GM12878 (cell line): ENCODE measurements around the gene LDLRAD4. TPM values are rescaled to one million over a fixed set of nuclear protein-coding genes. Genes with fewer than 3 reads are reported as not detected.

Experiments
- ATAC-seq: fragments of 200-7000 bp; cut with Tn5 transposase; 3 replicates; pipeline ENCODE4 v1.9.1; 2020; ENCODE audit warnings: mild to moderate bottlenecking, moderate library complexity
- BruUV-seq: library from RNA; stranded (reverse); fragments of 400-500 nt; replicated peaks from 2 replicates; lab custom pipeline; 2021; lab: Mats Ljungman, UMichigan
- CTCF ChIA-PET: fragments of 300-600 bp; sonication (Branson Sonifier 250); formaldehyde crosslinking; extraction: SDS; loops from one replicate; lab custom pipeline; 2021; ENCODE audit warnings: inconsistent platforms; lab: Yijun Ruan, JAX
- POLR2A ChIA-PET: fragments of 350-600 bp; formaldehyde crosslinking; extraction: SDS; loops from one replicate; lab custom pipeline; 2021; ENCODE audit warnings: inconsistent platforms; lab: Charles Lee
- RAD21 ChIA-PET: fragments of 300-600 bp; sonication (Branson Sonifier 250); formaldehyde crosslinking; loops from one replicate; lab custom pipeline; 2023; ENCODE audit warnings: antibody characterized with exemption; ENCODE audit not compliant: unreplicated experiment; lab: Charles Lee
- SMC1A ChIA-PET: fragments of 300-600 bp; sonication (Branson Sonifier 250); formaldehyde crosslinking; loops from one replicate; lab custom pipeline; 2023; ENCODE audit not compliant: unreplicated experiment, uncharacterized antibody; lab: Charles Lee
- DNase-seq: peaks from one replicate; pipeline ENCODE4 v3.0.0-alpha.2; 2011; ENCODE audit warnings: low read depth, low spot score
- FAIRE-seq: peaks from 3 replicates; lab custom pipeline; 2011; peaks lifted over from hg19 to GRCh38; lab: Jason Lieb, UNC
- H2AFZ ChIP-seq: 2 replicates; pipeline ENCODE4 v1.6.0; 2011; ENCODE audit warnings: low read depth, low read length, control low read depth; ENCODE audit not compliant: control insufficient read depth
- H3K27ac ChIP-seq: 2 replicates; pipeline ENCODE4 v1.5.1; 2011; ENCODE audit warnings: control low read depth; ENCODE audit not compliant: control insufficient read depth, insufficient read depth
- H3K27me3 ChIP-seq, 2 experiments: replicated peaks in 1 of 2; 2 replicates each; pipeline versions ENCODE4 v1.6.0 to v1.6.1; 2011; ENCODE audit warnings: low read length in 1 of 2; ENCODE audit not compliant: control insufficient read depth in 2 of 2, insufficient read depth in 2 of 2
- H3K36me3 ChIP-seq, 2 experiments: 2 replicates each; pipeline ENCODE4 v1.5.1; 2011; ENCODE audit warnings: low read length in 1 of 2; ENCODE audit not compliant: control insufficient read depth in 2 of 2, insufficient read depth in 2 of 2
- H3K4me1 ChIP-seq: 2 replicates; pipeline ENCODE4 v1.6.1; 2011; ENCODE audit warnings: mild to moderate bottlenecking, low read length, moderate library complexity, mixed read lengths; ENCODE audit not compliant: control insufficient read depth, insufficient read depth
- H3K4me2 ChIP-seq: 2 replicates; pipeline ENCODE4 v1.6.0; 2011; ENCODE audit warnings: control low read depth; ENCODE audit not compliant: control insufficient read depth, insufficient read depth
- H3K4me3 ChIP-seq: fragments of 200-600 bp; sonication (generic); 2 replicates; pipeline ENCODE4 v1.5.1; 2016
- H3K79me2 ChIP-seq: 2 replicates; pipeline ENCODE4 v1.6.0; 2011; ENCODE audit warnings: low read length; ENCODE audit not compliant: control insufficient read depth, insufficient read depth
- H3K9ac ChIP-seq: 2 replicates; pipeline ENCODE4 v1.8.0; 2011; ENCODE audit warnings: low read length, control low read depth, mixed read lengths; ENCODE audit not compliant: control insufficient read depth, insufficient read depth
- H3K9me3 ChIP-seq: replicated peaks from 3 replicates; pipeline ENCODE4 v1.5.1; 2011; ENCODE audit warnings: mild to moderate bottlenecking, low read length; ENCODE audit not compliant: control insufficient read depth, insufficient read depth
- H4K20me1 ChIP-seq: 2 replicates; pipeline ENCODE4 v1.6.0; 2011; ENCODE audit not compliant: control insufficient read depth, insufficient read depth
- BHLHE40 ChIP-seq, 2 experiments: fragments of 450-650 bp in 1 of 2; IDR thresholded peaks; 2 replicates each; pipeline ENCODE4 v1.6.1; 2011 to 2017; ENCODE audit warnings: low read depth in 2 of 2, borderline replicate concordance in 1 of 2, improper control_type of control experiment in 1 of 2, low read length in 1 of 2, mild to moderate bottlenecking in 1 of 2
- IKZF1 ChIP-seq: fragments of 450-650 bp; conservative IDR thresholded peaks from 2 replicates; pipeline ENCODE4 v1.6.1; 2017; ENCODE audit warnings: antibody characterized with exemption, mild to moderate bottlenecking
- KLF5 ChIP-seq: fragments of 450-650 bp; IDR thresholded peaks from 2 replicates; pipeline ENCODE4 v1.6.1; 2014; ENCODE audit warnings: mild to moderate bottlenecking; ENCODE audit not compliant: partially characterized antibody
- MEF2A ChIP-seq: IDR thresholded peaks from 2 replicates; pipeline ENCODE4 v1.6.1; 2011; ENCODE audit warnings: low read depth, mild to moderate bottlenecking, low read length, moderate library complexity; ENCODE audit not compliant: insufficient read depth
- NKRF ChIP-seq: fragments of 450-650 bp; conservative IDR thresholded peaks from 2 replicates; pipeline ENCODE4 v1.6.1; 2017; ENCODE audit warnings: mild to moderate bottlenecking, moderate library complexity
- NRF1 ChIP-seq: conservative IDR thresholded peaks from 2 replicates; pipeline ENCODE4 v1.6.1; 2011; ENCODE audit warnings: mild to moderate bottlenecking, low read depth, low read length, improper control_type of control experiment
- PML ChIP-seq: IDR thresholded peaks from 2 replicates; pipeline ENCODE4 v1.6.1; 2012; ENCODE audit warnings: low read length, inconsistent platforms
- RBBP5 ChIP-seq: fragments of 200-600 bp; sonication (generic); conservative IDR thresholded peaks from 2 replicates; pipeline ENCODE4 v1.6.1; 2016
- SMARCA5 ChIP-seq: fragments of 450-650 bp; IDR thresholded peaks from 2 replicates; pipeline ENCODE4 v1.6.1; 2017; ENCODE audit warnings: mild to moderate bottlenecking
- WRNIP1 ChIP-seq: IDR thresholded peaks from 2 replicates; pipeline ENCODE4 v1.6.1; 2011; ENCODE audit warnings: low read depth, low read length, improper control_type of control experiment, borderline replicate concordance
- ZBED1 ChIP-seq: IDR thresholded peaks from 2 replicates; pipeline ENCODE4 v1.6.1; 2016; ENCODE audit warnings: borderline replicate concordance
- ZZZ3 ChIP-seq: IDR thresholded peaks from 2 replicates; pipeline ENCODE4 v1.6.1; 2011; ENCODE audit warnings: low read depth; ENCODE audit not compliant: control insufficient read depth, insufficient read length
- WGBS: methylation state at CpG from one replicate; pipeline ENCODE4 v1.1.6; 2016; ENCODE audit warnings: low lambda C conversion rate; ENCODE audit not compliant: insufficient replicate concordance, insufficient coverage; ENCODE audit errors: missing lambda C conversion rate; 5-methylcytosine and 5-hydroxymethylcytosine counted together
- in situ Hi-C: fragments of 300-500 bp; cut with MboI; formaldehyde crosslinking; loops from 9 replicates; pipeline ENCODE4 v1.14.3; 2018; ENCODE audit warnings: mixed read lengths
- intact Hi-C: fragments of 100-400 bp; cut with micrococcal nuclease; formaldehyde crosslinking; loops from one replicate; pipeline ENCODE4 v1.14.2; 2022; ENCODE audit not compliant: unreplicated experiment
- polyA plus RNA-seq, 11 experiments: library from polyadenylated mRNA; depleted of rRNA in 4 of 11; unstranded in 6 of 11; stranded (reverse) in 5 of 11; fragments of >200 nt; fragmentation: Nextera tagmentation in 4 of 11; fragmentation: Illumina TruSeq in 1 of 11; extraction: Ambion mirVana in 4 of 11; extraction: Trizol in 1 of 11; gene quantifications; 1 replicate in 1 of 11; 2 replicates in 10 of 11; pipeline versions ENCODE4 v1.2.1 to v1.2.3, GENCODE V29; 2011 to 2016; ENCODE audit warnings: inconsistent platforms in 2 of 11, missing spikeins in 2 of 11, low read depth in 1 of 11
- total RNA-seq, 4 experiments: library from RNA; depleted of rRNA in 3 of 4; stranded (reverse); fragments of >200 nt in 3 of 4; fragmentation: Illumina TruSeq in 1 of 4; extraction: Trizol in 1 of 4; gene quantifications; 2 replicates each; pipeline versions ENCODE4 v1.2.1 to v1.2.3, GENCODE V29; 2013 to 2021
- TF ChIP-seq, protein P1 (sequence below): fragments of 150-350 bp; IDR thresholded peaks from 2 replicates; pipeline ENCODE4 v1.6.1; 2016; ENCODE audit warnings: low read depth, low read length

Gene LDLRAD4
- total and polyA plus RNA-seq, 10 of the 15 experiments (the other 5 are each of a cell fraction or from before 2014, with no cell fraction given), result 2.7 to 16.8 (median 11.2) TPM

DNA sequence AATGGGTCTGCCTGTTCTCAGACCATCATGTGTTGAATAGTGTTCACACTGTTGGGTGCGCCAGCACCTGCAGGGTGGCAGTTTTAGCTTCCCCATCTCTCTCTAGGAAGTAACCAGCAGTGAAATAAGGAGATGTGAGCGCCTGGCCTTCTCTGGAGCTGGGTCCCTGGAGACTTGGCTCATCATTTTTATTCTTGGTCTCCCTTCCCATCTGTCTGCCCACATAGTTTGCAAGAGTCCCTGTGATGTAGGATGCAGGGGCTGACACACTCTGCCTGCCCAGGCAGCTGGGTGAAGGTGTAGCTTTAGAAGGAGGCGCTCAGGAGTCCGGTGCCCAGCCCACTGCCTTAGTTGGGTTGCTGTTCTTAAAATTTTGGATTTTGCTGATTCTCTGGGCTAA, 172.2 kb downstream of the LDLRAD4 start:
- ChIA-PET POLR2A (no interaction called here), CTCF (no interaction called here), RAD21 (no interaction called here), SMC1A (no interaction called here)
- FAIRE-seq (no peak), ATAC-seq (no peak), DNase-seq (no peak)
- H3K9ac ChIP-seq, result no peak overlapping the region
- H4K20me1 ChIP-seq, result no peaks in the 10 kb centered on the region
- no peak overlapping the region for H3K4me2 ChIP-seq
- BruUV-seq, result no TSS peak
- intact Hi-C loops, result no loop called here
- H3K27ac ChIP-seq, result no peak overlapping the region
- H3K36me3 ChIP-seq, result no peaks in the 10 kb centered on the region
- peaks cover 0 to 2% of the 10 kb centered on the region in 2 experiments; a peak in 1 of 4 replicates for H3K27me3 ChIP-seq
- H2AFZ ChIP-seq, result no peak overlapping the region
- WGBS, result 47% methylated on average over 4 of the region's 4 CpGs
- in situ Hi-C loops, result no loop called here
- H3K4me3 ChIP-seq, result no peak overlapping the region
- TF ChIP-seq MEF2A, result no peak
- TF ChIP-seq KLF5, result no peak
- TF ChIP-seq NRF1, result no peak
- no peak for TF ChIP-seq BHLHE40 (IDR thresholded peaks at IDR 0.05; ENCODE audit: borderline replicate concordance in 1 of 2, low read depth in 2 of 2, low read length in 1 of 2)
- TF ChIP-seq RBBP5, result no peak
- TF ChIP-seq IKZF1, result no peak
- TF ChIP-seq ZBED1, result no peak
- no peak for TF ChIP-seq SMARCA5
- no peak for TF ChIP-seq NKRF
- TF ChIP-seq PML, result no peak
- no peak for TF ChIP-seq ZZZ3
- TF ChIP-seq WRNIP1, result no peak
- TF ChIP-seq, protein P1, sequence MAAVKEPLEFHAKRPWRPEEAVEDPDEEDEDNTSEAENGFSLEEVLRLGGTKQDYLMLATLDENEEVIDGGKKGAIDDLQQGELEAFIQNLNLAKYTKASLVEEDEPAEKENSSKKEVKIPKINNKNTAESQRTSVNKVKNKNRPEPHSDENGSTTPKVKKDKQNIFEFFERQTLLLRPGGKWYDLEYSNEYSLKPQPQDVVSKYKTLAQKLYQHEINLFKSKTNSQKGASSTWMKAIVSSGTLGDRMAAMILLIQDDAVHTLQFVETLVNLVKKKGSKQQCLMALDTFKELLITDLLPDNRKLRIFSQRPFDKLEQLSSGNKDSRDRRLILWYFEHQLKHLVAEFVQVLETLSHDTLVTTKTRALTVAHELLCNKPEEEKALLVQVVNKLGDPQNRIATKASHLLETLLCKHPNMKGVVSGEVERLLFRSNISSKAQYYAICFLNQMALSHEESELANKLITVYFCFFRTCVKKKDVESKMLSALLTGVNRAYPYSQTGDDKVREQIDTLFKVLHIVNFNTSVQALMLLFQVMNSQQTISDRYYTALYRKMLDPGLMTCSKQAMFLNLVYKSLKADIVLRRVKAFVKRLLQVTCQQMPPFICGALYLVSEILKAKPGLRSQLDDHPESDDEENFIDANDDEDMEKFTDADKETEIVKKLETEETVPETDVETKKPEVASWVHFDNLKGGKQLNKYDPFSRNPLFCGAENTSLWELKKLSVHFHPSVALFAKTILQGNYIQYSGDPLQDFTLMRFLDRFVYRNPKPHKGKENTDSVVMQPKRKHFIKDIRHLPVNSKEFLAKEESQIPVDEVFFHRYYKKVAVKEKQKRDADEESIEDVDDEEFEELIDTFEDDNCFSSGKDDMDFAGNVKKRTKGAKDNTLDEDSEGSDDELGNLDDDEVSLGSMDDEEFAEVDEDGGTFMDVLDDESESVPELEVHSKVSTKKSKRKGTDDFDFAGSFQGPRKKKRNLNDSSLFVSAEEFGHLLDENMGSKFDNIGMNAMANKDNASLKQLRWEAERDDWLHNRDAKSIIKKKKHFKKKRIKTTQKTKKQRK, result no peak
- H3K4me1 ChIP-seq, result no peaks in the 10 kb centered on the region
- no peaks in the 10 kb centered on the region for H3K9me3 ChIP-seq
- H3K79me2 ChIP-seq, result no peaks in the 10 kb centered on the region
